Keratinocyte (primary cell): Measurements from ENCODE around the gene FGF18. TPM values are rescaled to one million over a fixed set of nuclear protein-coding genes. Genes with fewer than 3 reads are reported as not detected.

Source experiments
- DNase-seq: peaks from one replicate; pipeline ENCODE4 v3.0.0-alpha.2; 2011; ENCODE audit warnings: low read depth, missing footprints, low spot score
- FAIRE-seq: peaks from 2 replicates; lab custom pipeline; 2011; peaks lifted over from hg19 to GRCh38; lab: Jason Lieb, UNC
- H2AFZ ChIP-seq: 2 replicates; pipeline ENCODE4 v1.6.0; 2012; ENCODE audit warnings: low read length, control low read depth, inconsistent platforms; ENCODE audit not compliant: control insufficient read depth
- H3K27ac ChIP-seq: 2 replicates; pipeline ENCODE4 v1.5.1; 2011; ENCODE audit warnings: low read length; ENCODE audit not compliant: control insufficient read depth, insufficient read depth
- H3K27me3 ChIP-seq: 3 replicates; pipeline ENCODE4 v1.6.0; 2011; ENCODE audit warnings: low read length; ENCODE audit not compliant: control insufficient read depth, insufficient read depth; ENCODE audit errors: extremely low read depth
- H3K36me3 ChIP-seq, 2 experiments: 2 replicates in 1 of 2; 3 replicates in 1 of 2; pipeline ENCODE4 v1.5.1; 2011; ENCODE audit warnings: low read length in 2 of 2, mild to moderate bottlenecking in 1 of 2; ENCODE audit not compliant: control insufficient read depth in 2 of 2, insufficient read depth in 2 of 2; ENCODE audit errors: extremely low read depth in 1 of 2
- H3K4me1 ChIP-seq: 3 replicates; pipeline ENCODE4 v1.5.1; 2011; ENCODE audit warnings: low read length; ENCODE audit not compliant: control insufficient read depth, insufficient read depth; ENCODE audit errors: extremely low read depth
- H3K4me2 ChIP-seq: 3 replicates; pipeline ENCODE4 v1.6.0; 2011; ENCODE audit warnings: low read depth, low read length; ENCODE audit not compliant: control insufficient read depth, insufficient read depth; ENCODE audit errors: extremely low read depth
- H3K4me3 ChIP-seq, 3 experiments: fragments of 200-600 bp in 1 of 3; sonication (generic) in 1 of 3; 2 replicates in 2 of 3; 3 replicates in 1 of 3; pipeline ENCODE4 v1.5.1; 2011 to 2016; ENCODE audit warnings: low read length in 3 of 3, mild to moderate bottlenecking in 3 of 3, control low read depth in 2 of 3, inconsistent platforms in 1 of 3, low read depth in 1 of 3, mixed read lengths in 1 of 3, mixed run types in 1 of 3, moderate library complexity in 1 of 3; ENCODE audit not compliant: control insufficient read depth in 2 of 3, insufficient read depth in 2 of 3; ENCODE audit errors: extremely low read depth in 1 of 3
- H3K79me2 ChIP-seq: 2 replicates; pipeline ENCODE4 v1.6.0; 2012; ENCODE audit warnings: low read length; ENCODE audit not compliant: control insufficient read depth, insufficient read depth
- H3K9ac ChIP-seq: 3 replicates; pipeline ENCODE4 v1.6.0; 2011; ENCODE audit warnings: low read length; ENCODE audit not compliant: control insufficient read depth, insufficient read depth; ENCODE audit errors: extremely low read depth
- H3K9me1 ChIP-seq: 3 replicates; pipeline ENCODE4 v1.6.0; 2011; ENCODE audit warnings: low read length; ENCODE audit not compliant: control insufficient read depth, insufficient read depth; ENCODE audit errors: extremely low read depth
- H3K9me3 ChIP-seq: 2 replicates; pipeline ENCODE4 v1.5.1; 2012; ENCODE audit warnings: low read depth, low read length; ENCODE audit not compliant: control insufficient read depth
- H4K20me1 ChIP-seq: 3 replicates; pipeline ENCODE4 v1.6.0; 2011; ENCODE audit warnings: low read length; ENCODE audit not compliant: control insufficient read depth, insufficient read depth; ENCODE audit errors: extremely low read depth
- CTCF ChIP-seq, 3 experiments: IDR thresholded peaks in 1 of 3; conservative IDR thresholded peaks in 1 of 3; optimal IDR thresholded peaks in 1 of 3; 2 replicates in 2 of 3; 3 replicates in 1 of 3; pipeline versions ENCODE3 to v1.5.1; 2011; ENCODE audit warnings: low read length in 3 of 3, mild to moderate bottlenecking in 3 of 3, moderate library complexity in 2 of 3, control low read depth in 1 of 3, inconsistent platforms in 1 of 3; ENCODE audit not compliant: insufficient read depth in 2 of 3; ENCODE audit errors: extremely low read depth in 1 of 3
- EZH2 ChIP-seq: IDR thresholded peaks from one replicate; pipeline ENCODE4 v1.6.1; 2012; ENCODE audit warnings: inconsistent platforms, mild to moderate bottlenecking, low read length, moderate library complexity
- dilution Hi-C: fragments of 300-500 bp; cut with MboI; formaldehyde crosslinking; loops from one replicate; pipeline ENCODE4 v1.7.0; 2020; ENCODE audit warnings: low sequenced_read_pairs; ENCODE audit not compliant: extremely low pct_ligation_motif_present
- polyA plus RNA-seq, 5 experiments: library from polyadenylated mRNA; depleted of rRNA in 3 of 5; stranded (reverse) in 3 of 5; stranded (forward) in 1 of 5; unstranded in 1 of 5; fragments of >200 nt; gene quantifications; 1 replicate in 1 of 5; 2 replicates in 3 of 5; 3 replicates in 1 of 5; pipeline versions ENCODE4 v1.2.1 to v1.2.3, GENCODE V29; 2011 to 2012; ENCODE audit warnings: missing spikeins in 2 of 5, low read depth in 1 of 5, low replicate concordance in 1 of 5

Gene FGF18
- polyA plus RNA-seq, 1 donor (not counting 4 experiments of a cell fraction or from before 2014, with no cell fraction given), result 0.05 TPM

GRCh38 chr5:171390883-171391677 lies 28.4 kb upstream of the FGF18 start:
- Histone ChIP-seq H3K4me2 (peak overlapping the region; percentile 82), H3K36me3 (peaks cover 21 to 60% of the 10 kb centered on the region in 2 experiments), H2AFZ (no peak overlapping the region), H3K27me3 (no peaks in the 10 kb centered on the region), H3K9ac (peak overlapping the region; percentile 98), H3K9me3 (no peaks in the 10 kb centered on the region), H3K4me1 (peaks cover 27% of the 10 kb centered on the region), H4K20me1 (peaks cover 71% of the 10 kb centered on the region), H3K9me1 (peaks cover 2% of the 10 kb centered on the region), H3K4me3 (peak overlapping the region; percentile 81 to 96 (median 86)), H3K27ac (peak overlapping the region; percentile 88), H3K79me2 (peaks cover 84% of the 10 kb centered on the region)
- FAIRE-seq (no peak), DNase-seq (no peak)
- TF ChIP-seq EZH2, result no peak
- no peak for TF ChIP-seq CTCF (optimal IDR thresholded peaks at IDR 0.05 in 1 of 3, IDR thresholded peaks at IDR 0.05 in 1 of 3, conservative IDR thresholded peaks at IDR 0.05 in 1 of 3; ENCODE audit: extremely low read depth in 1 of 3, insufficient read depth in 2 of 3, low read length in 3 of 3)
- dilution Hi-C loops, result no loop called here

- Histone ChIP-seq H3K4me1 (peaks cover 28% of the 10 kb centered on the region), H3K9me3 (no peaks in the 10 kb centered on the region), H4K20me1 (peaks cover 81% of the 10 kb centered on the region), H3K9ac (no peak overlapping the region), H3K4me3 (peak overlapping the region in 1 of 3 experiments; percentile 9), H2AFZ (no peak overlapping the region), H3K36me3 (peaks cover 24 to 64% of the 10 kb centered on the region in 2 experiments), H3K4me2 (no peak overlapping the region), H3K27ac (no peak overlapping the region), H3K79me2 (peaks cover 94% of the 10 kb centered on the region), H3K9me1 (peaks cover 2% of the 10 kb centered on the region), H3K27me3 (no peaks in the 10 kb centered on the region)
- dilution Hi-C loops, result no loop called here
- TF ChIP-seq CTCF (optimal IDR thresholded peaks at IDR 0.05 in 1 of 3, IDR thresholded peaks at IDR 0.05 in 1 of 3, conservative IDR thresholded peaks at IDR 0.05 in 1 of 3; ENCODE audit: extremely low read depth in 1 of 3, insufficient read depth in 2 of 3, low read length in 3 of 3), result no peak
- FAIRE-seq (no peak), DNase-seq (no peak)
These were observed 27.4 kb upstream of the FGF18 start for GRCh38 chr5:171391996-171392577.
